ENCODE data around the gene CBX4. TPM values are rescaled to one million over a fixed set of nuclear protein-coding genes. Genes with fewer than 3 reads are reported as not detected.

The CBX4 gene
- total and polyA plus RNA-seq, 8 donors, result 11.1 to 22.3 (median 17.0) TPM

DNA sequence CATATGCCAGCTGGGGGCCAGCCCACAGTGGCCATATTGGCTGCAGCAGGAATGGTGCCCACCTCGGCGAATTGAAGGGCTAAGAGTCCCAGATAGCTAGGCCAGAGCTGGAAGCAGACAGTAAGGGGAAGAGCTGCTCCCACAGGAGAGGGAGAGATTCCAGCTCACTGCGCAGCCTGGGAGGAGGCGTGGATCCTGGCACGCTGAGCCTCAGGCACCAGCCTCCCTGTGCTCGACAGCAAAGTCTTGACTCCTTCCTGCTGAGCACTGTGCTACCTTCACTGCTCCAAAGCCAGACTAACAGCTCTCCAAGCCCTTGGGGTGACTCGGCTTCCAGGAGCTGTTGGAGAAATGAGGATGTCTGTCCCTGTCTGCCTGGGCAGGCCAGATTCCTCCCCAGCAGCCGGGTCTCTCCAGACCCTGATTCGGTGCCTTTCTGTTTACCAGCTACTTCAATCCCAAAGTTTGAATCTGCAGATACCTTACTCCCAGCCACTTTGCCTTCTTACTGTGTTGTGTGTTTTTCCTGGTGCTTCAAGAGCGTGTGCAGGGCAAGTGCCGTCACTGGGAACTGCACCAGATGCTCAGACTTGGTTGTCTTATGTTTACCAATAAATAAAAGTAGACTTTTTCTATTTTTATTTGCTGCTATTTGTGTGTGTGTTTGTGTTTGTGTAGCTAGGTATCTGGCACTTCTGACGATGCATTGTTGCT lies 52.2 kb downstream of the CBX4 start:
- no peak overlapping the region for H3K4me3 ChIP-seq
- no peaks in the 10 kb centered on the region for H3K9me3 ChIP-seq
- H3K4me1 ChIP-seq, result peaks cover 11 to 28% of the 10 kb centered on the region in 2 donors
- TF ChIP-seq, protein P1, sequence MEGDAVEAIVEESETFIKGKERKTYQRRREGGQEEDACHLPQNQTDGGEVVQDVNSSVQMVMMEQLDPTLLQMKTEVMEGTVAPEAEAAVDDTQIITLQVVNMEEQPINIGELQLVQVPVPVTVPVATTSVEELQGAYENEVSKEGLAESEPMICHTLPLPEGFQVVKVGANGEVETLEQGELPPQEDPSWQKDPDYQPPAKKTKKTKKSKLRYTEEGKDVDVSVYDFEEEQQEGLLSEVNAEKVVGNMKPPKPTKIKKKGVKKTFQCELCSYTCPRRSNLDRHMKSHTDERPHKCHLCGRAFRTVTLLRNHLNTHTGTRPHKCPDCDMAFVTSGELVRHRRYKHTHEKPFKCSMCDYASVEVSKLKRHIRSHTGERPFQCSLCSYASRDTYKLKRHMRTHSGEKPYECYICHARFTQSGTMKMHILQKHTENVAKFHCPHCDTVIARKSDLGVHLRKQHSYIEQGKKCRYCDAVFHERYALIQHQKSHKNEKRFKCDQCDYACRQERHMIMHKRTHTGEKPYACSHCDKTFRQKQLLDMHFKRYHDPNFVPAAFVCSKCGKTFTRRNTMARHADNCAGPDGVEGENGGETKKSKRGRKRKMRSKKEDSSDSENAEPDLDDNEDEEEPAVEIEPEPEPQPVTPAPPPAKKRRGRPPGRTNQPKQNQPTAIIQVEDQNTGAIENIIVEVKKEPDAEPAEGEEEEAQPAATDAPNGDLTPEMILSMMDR (IDR thresholded peaks at IDR 0.05), result no peak
- no peak for ATAC-seq
- no peak overlapping the region for H3K27ac ChIP-seq
- DNase-seq, result no peak
- H3K27me3 ChIP-seq, result peaks cover 39 to 90% of the 10 kb centered on the region in 2 donors
- peaks cover 0 to 10% of the 10 kb centered on the region in 2 donors for H3K36me3 ChIP-seq
- intact Hi-C loops (cut with DNase I), result loop anchor here in 1 of 2 donors (5.0 to 10.0 kb wide), 3 partner anchors 128 to 205 kb away; no protein-coding TSS in a partner anchor

DNA sequence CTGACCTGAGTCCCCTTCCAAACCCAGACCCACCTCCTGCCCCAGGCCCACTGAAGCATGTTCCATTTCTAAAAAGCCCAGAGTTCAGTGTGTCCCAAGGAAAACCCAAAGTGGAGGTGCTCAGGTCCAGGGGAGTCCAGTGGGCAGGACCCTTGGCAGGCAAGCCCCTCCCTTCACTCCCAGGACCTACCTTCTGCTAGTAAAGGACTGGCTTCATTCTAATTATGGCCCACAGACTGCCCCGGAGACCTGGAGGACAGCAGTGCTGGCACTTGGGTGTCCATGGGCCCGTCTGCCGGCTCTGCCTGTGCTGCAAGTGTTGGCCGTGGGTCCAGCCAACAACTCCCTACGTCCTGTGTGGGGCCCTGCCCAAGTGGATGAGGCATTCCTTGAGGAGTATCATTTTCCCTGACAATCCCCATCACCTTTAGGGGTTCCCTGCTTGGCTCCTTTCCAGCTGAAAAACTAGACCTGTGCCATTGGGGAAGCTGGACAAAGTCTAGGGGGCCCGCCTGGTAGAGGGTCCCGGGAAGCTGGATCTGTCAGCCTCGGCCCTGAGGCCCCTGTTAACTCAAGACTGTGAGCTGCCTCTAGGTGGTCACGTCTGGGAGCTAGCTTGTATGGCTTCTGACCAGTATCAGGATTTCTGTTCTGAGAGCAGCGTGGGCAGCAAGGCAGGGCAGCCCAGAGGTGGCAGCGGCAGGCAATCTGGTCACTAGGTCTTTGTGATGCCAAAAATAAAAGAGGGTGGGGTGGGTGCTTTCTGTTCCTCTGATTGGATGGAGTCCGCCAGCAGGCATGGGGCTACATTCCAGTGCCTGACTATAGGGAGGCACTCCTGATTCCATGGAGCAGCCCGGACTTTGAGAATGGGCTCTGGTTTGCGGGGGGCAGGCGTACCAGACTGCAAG lies 53.1 kb downstream of the CBX4 start:
- DNase-seq, result no peak
- Histone ChIP-seq H3K36me3 (peaks cover 0 to 10% of the 10 kb centered on the region in 2 donors), H3K9me3 (no peaks in the 10 kb centered on the region), H3K4me3 (no peak overlapping the region), H3K27me3 (peaks cover 29 to 90% of the 10 kb centered on the region in 2 donors), H3K27ac (no peak overlapping the region), H3K4me1 (peaks cover 11 to 26% of the 10 kb centered on the region in 2 donors)
- intact Hi-C loops (cut with DNase I), result loop anchor here in 1 of 2 donors (5.0 to 10.0 kb wide), 3 partner anchors 129 to 206 kb away; no protein-coding TSS in a partner anchor
- no peak for ATAC-seq
- TF ChIP-seq, protein P1 (IDR thresholded peaks at IDR 0.05), result no peak

DNA sequence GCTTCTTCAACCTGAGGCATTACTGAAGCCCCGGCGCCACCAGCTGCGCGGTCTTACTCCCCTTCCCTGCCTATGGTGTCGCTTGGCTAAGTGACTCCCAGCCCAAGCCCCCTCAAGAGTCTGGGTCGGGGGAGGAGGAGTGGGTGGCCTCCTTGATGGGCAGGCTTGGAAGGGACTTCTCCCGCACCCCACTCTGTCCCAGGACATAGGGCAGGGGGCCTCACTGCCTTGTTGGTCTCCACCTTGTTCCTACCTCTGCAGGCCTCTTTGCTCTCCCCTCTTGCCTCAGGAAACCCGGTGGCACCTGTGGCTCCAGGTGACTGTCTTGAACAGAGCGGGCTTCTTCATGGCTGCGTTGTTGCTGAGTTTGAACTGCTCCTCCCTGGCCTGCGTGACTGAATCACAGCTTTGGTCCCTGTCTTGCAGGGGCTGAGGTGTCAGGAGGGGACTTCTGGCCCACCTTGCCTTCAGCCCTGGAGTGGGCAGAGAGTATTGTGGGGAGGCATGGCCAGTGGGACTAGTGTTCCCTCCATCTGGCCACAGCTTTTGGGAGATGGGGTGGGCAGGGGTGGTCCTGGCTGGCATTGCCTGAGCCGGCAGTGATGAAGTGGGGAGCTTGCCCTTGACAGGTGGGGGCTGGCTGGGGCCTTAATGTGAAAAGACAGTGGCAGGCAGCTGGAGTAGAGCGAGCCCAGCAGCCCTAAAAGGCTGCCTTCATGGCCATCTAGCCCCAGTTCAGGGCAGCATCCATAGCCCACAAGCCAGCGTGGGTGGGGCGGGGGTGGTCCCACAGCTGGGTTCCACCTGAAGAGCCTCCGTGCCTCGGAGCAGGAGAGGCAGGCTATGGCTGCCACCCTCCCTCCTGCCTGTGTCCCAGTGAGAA lies 54.0 kb downstream of the CBX4 start:
- intact Hi-C loops (cut with DNase I), result loop anchor here in 1 of 2 donors (5.0 to 10.0 kb wide), 3 partner anchors 130 to 207 kb away; no protein-coding TSS in a partner anchor
- Histone ChIP-seq H3K36me3 (peaks cover 0 to 10% of the 10 kb centered on the region in 2 donors), H3K27ac (no peak overlapping the region), H3K27me3 (peaks cover 20 to 88% of the 10 kb centered on the region in 2 donors), H3K4me3 (no peak overlapping the region), H3K9me3 (no peaks in the 10 kb centered on the region), H3K4me1 (peaks cover 9 to 18% of the 10 kb centered on the region in 2 donors)
- DNase-seq (no peak), ATAC-seq (no peak)
- TF ChIP-seq, protein P1 (IDR thresholded peaks at IDR 0.05), result no peak

DNA sequence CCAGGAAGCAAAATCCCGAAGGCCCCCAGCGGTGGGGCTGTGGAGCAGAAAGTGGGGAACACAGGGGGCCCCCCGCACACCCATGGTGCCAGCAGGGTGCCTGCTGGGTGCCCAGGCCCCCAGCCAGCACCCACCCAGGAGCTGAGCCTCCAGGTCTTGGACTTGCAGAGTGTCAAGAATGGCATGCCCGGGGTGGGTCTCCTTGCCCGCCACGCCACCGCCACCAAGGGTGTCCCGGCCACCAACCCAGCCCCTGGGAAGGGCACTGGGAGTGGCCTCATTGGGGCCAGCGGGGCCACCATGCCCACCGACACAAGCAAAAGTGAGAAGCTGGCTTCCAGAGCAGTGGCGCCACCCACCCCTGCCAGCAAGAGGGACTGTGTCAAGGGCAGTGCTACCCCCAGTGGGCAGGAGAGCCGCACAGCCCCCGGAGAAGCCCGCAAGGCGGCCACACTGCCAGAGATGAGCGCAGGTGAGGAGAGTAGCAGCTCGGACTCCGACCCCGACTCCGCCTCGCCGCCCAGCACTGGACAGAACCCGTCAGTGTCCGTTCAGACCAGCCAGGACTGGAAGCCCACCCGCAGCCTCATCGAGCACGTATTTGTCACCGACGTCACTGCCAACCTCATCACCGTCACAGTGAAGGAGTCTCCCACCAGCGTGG lies 54.8 kb downstream of the CBX4 start:
- Histone ChIP-seq H3K4me3 (no peak overlapping the region), H3K4me1 (peaks cover 2 to 10% of the 10 kb centered on the region in 2 donors), H3K27me3 (peaks cover 13 to 88% of the 10 kb centered on the region in 2 donors), H3K9me3 (no peaks in the 10 kb centered on the region), H3K27ac (no peak overlapping the region), H3K36me3 (peaks cover 0 to 10% of the 10 kb centered on the region in 2 donors)
- TF ChIP-seq, protein P1 (IDR thresholded peaks at IDR 0.05), result no peak
- ATAC-seq, result no peak
- intact Hi-C loops (cut with DNase I), result loop anchor here in 1 of 2 donors (5.0 to 10.0 kb wide), 3 partner anchors 130 to 208 kb away; no protein-coding TSS in a partner anchor
- no peak for DNase-seq
